ENCODE results near the gene PYDC2.

The PYDC2 gene

GRCh38 chr3:191509078-191509477, 48.1 kb downstream of the PYDC2 start:
- H3K9me3 ChIP-seq = no peaks in the 10 kb centered on the region
- no peaks in the 10 kb centered on the region for H3K36me3 ChIP-seq
- H3K27me3 ChIP-seq = no peaks in the 10 kb centered on the region
- H3K4me1 ChIP-seq = no peaks in the 10 kb centered on the region
- TF ChIP-seq CTCF (IDR thresholded peaks at IDR 0.05) = no peak
- no peak overlapping the region for H3K4me3 ChIP-seq
- DNase-seq = no peak
- intact Hi-C loops (cut with DNase I; ENCODE audit: low total_unique reads) = no loop called here
- H3K27ac ChIP-seq = no peak overlapping the region
